ENCODE measurements around the gene MMP24.
"Not testable (repeated sequence)": the region's sequence is repeated elsewhere in the genome, so short reads cannot be mapped to it uniquely, and the experiment has no call there.

MMP24 gene

DNA sequence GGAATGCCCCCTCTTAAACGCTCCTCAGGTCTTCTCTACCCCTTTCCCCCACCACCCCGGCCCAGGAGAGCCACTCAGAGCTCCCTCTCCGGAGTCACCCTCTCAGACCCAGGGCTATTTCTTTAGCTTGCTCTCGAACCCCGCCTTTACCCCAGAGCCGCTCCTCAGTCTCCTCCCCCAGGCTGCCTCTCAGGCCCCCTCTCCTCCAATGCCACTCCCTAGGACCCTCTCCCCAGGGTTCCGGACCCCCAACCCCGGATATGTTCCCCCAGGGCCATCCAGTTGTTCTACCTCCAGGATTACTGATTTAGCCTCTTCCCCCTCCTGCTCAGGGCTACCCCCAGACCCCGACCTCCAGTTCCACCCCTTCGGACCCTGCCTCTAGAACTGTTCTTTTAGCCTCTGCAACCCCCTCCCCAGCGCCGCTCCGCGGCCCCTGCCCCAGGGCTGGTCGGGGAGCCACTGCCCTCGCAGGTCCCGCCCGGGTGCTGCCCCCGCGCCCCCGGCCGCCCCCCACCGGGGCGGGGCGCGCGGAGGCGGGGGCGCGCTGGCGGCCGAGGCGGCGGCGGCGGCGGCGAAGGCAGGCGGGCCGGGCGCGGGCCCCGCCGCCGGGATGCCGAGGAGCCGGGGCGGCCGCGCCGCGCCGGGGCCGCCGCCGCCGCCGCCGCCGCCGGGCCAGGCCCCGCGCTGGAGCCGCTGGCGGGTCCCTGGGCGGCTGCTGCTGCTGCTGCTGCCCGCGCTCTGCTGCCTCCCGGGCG is at the start of gene MMP24:
Gene MMP24, plus strand, starts transcription at position 565 of the 758 bp plus-strand sequence. Its CDS starts 49 bp downstream, at position 614.
- peak; percentile 16 for DNase-seq

DNA sequence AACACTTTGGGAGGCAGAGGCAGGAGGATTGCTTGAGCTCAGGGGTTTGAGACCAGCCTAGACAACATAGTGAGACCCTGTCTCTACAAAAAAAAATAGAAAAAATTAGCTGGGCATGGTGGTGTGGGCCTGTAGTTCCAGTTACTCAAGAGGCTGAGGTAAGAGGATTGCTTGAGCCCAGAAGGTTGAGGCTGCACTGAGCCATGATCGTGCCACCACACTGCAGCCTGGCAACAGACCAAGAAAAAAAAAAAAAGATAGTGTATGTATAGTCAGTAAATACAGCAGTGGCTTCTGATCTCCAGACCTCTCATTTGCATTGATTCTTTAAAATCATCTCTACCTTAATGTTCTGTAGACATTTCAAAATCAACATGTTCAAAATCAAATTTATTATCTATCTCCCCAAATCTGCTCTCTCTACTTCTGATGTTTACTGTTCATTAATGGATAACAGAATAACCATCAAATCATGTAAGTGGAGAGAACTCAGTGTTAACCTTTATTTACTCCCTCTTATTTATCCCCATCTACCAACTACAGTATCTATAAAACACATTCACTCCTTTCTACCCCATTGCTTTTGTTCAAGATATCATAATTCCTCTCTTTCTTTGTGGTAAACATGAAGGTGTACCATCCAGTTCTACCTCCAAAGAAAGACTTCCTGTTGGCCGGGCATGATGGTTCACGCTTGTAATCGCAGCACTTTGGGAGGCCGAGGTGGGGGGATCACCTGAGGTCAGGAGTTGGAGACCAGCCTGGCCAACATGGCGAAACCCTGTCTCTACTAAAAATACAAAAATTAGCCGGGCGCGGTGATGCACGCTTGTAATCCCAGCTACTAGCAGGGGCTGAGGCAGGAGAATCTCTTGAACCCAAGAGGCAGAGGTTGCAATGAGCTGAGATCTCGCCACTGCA is 46.9 kb upstream of the MMP24 start:
- no peak for DNase-seq

DNA sequence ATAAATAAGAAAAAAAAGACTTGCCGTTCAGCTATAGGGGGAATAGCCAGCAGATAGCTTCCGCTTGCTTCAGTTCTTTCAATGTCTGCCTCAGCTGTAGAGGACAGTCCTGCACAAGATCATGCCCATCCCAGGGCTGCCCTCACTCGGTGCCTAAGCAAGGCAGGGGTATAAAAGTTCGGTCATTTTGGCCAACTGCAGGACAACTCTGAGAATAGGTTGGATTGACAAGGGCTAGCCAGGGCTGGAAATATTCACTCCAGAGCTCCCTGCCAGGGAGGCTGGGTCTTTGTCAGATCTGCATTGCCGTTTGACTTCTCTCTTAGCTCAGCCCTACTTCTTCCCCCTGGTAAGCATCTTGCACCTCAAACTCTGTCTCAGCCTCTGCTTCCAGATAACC is 46.2 kb upstream of the MMP24 start:
- no peak for DNase-seq

DNA sequence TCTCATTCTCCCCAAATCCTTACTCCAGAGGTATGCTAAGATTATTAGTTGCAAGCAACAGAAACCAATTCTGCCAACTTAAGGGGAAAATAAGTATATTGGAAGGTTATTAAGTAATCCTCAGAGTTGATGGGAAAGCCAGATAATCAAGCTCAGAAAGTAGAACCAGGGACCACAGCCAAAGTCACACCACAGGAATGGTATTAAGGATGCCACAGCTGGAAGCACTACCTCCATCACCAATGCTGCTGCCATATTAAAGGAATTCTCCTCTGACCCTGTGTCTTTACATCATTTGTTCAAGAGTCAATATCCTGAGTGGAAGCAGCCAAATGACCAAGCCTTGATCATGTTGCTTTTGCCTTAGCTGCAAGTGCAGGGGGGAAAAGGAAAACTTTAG is 44.8 kb upstream of the MMP24 start:
- no peak for DNase-seq

DNA sequence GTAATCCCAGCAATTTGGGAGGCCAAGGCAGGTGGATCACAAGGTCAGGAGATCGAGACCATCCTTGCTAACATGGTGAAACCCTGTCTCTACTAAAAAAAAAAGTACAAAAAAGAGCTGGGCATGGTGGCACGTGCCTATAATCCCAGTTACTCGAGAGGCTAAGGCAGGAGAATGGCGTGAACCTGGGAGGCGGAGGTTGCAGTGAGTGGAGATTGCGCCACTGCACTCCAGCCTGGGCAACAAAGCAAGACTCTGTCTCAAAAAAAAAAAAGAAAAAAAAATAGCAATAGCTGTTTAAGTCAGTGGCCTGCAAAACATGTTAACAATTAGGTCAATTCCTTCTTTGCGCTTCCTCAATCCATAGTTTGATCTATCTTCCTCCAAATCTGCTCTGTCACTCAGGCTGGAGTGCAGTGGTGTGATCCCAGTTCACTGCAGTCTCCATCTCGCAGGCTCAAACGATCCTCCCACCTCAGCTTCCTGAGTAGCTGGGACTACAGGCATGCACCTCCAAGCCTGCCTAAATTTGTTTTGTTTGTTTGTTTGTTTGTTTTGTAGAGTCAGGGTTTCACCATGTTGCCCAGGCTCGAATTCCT is 39.7 kb upstream of the MMP24 start:
- DNase-seq = not testable (repeated sequence)

DNA sequence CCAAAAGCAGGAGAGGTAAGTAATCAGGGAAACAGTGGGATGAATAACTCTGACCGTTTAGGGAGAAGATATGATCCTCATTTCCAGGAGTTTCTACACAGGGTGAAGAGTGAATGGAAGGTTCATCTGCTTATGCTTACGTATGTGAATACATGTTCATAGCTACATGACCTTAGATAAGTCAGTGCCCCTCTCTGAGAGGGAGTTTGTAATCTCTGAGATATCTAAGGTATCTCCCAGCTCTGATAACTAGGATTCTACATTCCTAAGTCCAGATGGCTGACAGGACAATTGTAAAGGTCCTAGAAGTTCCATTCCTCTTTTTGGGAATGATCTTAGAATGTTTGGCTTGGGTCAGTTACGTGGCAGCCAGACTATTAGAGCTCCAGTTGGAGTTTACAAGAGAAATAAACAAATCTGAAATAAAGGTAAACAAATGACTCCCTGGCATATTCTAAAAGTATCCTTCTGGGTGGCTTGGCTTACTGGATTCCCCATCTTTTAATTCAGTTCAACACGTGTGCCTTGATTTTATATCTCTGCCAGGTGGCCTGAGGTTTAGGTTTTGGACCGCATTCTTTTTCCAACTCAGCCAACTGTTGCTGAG is 38.8 kb upstream of the MMP24 start:
- no peak for DNase-seq

DNA sequence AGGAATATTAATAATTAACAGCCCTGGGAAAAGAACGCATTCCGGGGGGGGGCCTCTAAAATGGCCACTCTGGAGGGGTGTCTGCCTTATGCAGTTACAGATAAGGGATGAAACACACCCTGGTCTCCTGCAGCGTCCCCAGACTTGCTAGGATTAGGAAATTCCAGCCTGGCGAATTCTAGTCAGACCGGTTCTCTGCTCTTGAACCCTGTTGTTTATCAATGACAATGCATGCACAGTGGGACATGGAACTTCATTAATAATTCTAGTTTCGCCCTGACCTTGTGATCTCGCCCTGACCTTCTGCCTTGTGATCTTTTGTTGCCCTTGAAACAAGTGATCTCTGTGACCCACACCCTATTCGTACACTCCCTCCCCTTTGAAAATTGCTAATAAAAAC is 37.3 kb upstream of the MMP24 start:
- DNase-seq = not testable (repeated sequence)

DNA sequence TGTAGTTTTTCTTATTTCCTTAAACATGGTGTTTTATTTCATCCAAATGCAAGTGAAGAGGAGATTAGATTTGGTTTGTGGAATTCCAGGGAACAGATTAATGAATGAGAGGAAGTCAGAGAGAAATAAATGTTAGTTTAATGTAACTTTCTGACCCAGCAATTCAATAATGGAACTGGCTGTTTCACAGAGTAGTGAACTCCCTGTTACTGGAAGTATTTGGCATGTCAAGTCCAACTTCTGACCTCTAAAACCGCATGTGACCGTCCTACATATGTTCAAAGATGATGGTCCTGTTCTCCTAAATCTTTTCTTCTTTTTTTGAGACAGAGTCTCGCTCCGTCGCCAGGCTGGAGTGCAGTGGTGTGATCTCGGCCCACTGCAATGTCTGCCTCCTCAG is 35.9 kb upstream of the MMP24 start:
- DNase-seq = no peak

DNA sequence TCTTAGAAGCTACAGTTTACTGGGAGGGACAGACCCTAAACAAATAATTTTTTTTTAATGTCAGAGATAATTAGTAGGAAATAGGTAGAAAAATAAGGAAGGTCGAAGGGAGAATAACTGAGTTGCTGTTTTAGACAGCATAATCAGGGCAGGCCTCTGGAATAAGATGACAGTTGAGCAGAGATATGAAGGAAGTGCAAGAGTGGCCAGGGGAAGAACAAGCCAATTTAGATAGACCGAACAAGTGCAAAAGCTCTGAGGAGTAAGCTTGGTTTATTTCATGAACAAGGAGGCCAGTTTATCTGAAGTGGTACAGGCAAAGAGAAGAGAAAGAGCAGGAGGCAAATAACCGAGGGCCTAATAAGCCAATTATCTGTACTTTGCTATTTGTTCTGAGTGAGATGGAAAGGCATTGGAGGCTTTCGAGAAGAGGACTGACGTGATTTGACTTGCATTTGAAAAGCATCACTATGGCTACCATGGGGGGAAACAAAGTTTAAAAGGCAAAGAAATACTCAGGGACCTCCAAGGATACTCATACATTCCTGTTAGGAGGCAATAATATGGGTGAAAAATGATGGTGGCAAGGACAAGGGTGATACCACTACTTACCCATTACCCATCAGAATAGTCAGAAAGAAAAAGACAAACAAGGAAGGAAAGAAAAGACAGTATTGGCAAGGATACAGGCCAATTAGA is 34.9 kb upstream of the MMP24 start:
- peak; percentile 8 for DNase-seq

DNA sequence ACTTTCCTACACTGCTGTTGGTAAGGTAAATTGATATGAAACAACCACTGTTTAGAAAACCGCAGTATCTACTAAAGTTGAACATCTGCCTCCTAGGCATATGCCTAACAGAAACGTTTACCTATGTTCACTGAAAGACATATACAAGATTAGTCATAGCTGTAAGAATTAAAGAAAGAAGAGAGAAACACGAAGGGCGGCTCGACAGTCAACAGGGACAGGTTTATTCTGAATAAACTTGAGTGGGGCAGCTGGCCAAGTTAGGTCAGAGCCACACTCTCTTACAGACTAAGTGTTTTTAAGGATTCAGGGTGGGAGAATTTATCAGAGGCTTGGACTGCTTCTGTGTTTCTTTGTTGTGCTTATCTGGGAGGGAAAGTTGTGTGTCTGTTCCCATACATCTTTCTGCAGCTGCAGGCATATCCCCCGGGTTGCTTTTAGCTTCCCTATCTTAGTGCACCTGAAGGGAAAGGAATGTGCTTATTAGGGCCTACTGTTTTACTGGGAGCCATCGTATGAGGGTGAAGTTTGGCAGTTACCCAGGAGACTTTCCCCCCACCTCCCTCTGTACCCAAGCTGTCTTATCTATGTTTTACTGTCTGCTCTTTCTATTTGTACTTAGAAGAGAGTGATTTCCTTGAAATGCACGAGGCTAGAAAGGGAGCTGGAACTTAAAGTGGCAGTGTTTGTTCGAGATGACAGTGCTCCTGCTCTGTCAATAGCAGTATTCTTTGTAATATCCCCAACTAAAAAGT is 34.2 kb upstream of the MMP24 start:
- DNase-seq = no peak

DNA sequence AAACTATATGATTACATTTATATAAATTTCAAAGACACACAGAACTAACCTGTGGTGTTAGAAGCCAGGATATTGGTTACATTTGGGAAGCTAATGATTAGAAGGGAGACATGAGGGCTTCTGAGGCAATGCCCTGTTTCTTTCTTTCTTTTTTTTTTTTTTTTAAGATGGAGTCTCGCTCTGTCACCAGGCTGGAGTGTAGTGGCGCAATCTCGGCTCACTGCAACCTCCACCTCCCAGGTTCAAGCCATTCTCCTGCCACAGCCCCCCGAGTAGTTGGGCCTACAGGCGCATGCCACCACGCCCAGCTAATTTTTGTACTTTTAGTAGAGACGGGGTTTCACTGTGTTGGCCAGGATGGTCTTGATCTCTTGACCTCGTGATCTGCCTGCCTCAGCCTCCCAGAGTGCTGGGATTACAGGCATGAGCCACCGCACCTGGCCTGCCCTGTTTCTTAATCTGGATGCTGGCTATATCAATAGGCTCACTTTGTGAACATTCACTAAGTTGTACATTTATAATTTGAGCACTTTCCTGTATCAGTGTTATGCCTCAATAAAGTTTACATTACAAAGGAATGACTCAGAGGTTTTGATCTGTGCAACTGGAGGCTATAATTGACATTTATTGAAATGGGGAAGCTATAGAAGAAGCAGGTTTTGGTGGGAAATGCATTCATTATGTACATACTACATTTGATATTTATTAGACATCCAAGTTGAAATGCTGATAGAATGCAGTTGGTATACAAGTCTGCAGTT is 33.3 kb upstream of the MMP24 start:
- not testable (repeated sequence) for DNase-seq

DNA sequence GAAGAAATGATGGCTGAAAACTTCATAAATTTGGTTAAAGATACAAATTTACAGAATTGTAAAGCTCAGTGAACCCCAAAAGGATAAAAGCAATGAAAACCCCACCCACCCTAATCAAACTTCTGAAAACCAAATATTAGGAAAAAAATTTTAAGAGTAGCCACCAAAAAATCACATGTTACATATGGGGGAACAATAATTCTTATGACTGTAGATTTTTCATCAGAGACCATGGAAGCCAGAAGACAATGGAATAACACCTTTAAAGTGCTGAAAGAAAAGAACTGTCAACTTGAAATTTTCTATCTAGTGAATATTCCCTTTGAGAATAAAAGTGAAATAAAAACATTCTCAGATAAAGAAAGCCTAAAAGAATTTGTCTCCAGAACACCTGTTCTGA is 30.2 kb upstream of the MMP24 start:
- DNase-seq = no peak

DNA sequence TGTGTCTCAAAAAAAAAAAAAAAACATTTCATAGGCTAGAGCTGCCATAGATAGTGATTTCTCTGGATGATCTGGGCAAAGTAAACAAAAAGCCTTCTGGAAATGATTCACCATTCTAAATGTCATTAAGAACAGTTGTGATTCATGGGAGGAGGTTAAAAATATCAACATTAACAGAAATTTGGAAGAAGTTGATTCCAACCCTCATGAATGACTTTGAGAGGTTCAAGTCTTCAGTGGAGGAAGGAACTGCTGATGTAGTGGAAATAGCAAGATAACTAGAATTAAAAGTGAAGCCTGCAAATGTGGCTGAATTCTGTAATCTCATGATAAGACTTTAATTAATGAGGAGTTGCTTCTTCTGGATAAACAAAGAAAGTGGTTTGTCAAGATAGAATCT is 26.8 kb upstream of the MMP24 start:
- DNase-seq = no peak

DNA sequence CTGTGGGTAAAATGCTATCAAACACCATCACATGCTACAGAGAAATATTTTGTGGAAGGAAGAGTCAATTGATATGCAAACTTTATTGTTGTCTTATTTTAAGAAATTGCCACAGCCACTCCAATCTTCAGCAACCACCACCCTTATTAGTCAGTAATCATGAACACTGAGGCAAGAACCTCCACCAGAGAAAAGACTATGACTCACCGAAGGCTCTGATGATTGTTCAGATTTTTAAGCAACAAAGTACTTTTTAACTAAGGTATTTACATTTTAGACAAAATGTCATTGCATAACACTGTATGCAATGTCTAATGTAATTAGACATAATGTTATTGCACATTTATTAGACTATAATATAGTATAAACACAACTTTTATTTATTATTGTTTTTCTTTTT is 26.2 kb upstream of the MMP24 start:
- no peak for DNase-seq

DNA sequence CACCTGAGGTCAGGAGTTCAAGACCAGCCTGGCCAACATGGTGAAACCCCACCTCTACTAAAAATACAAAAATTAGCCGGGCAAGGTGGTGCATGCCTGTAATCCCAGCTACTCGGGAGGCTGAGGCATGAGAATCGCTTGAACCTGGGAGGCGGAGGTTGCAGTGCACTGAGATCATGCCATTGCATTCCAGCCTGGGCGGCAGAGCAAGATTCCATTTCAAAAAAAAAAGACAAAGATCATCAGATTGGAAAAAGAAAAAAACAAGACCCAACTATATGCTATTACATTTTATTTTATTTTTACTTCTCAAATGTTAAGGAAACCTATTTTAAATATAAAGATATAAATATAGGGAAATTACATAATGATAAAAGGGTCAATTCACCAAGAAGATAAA is 25.0 kb upstream of the MMP24 start:
- DNase-seq = not testable (repeated sequence)

DNA sequence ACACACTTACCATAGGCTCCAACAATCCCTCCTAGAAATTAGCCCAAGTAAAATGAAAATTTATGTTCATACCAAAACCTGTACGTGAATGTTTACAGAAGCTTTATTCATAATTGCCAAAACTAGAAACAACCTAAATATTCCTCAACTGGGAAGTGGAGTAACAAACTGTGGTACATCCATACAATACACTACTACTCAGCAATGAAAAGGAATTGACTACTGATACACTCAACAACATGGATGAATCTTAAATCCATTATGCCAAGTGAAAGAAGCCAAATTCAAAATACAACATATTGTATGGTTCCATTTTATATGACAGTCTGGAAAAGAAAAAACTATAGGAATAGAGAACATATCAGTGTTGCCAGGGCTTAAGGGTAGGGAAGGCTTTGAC is 19.7 kb upstream of the MMP24 start:
- no peak for DNase-seq

DNA sequence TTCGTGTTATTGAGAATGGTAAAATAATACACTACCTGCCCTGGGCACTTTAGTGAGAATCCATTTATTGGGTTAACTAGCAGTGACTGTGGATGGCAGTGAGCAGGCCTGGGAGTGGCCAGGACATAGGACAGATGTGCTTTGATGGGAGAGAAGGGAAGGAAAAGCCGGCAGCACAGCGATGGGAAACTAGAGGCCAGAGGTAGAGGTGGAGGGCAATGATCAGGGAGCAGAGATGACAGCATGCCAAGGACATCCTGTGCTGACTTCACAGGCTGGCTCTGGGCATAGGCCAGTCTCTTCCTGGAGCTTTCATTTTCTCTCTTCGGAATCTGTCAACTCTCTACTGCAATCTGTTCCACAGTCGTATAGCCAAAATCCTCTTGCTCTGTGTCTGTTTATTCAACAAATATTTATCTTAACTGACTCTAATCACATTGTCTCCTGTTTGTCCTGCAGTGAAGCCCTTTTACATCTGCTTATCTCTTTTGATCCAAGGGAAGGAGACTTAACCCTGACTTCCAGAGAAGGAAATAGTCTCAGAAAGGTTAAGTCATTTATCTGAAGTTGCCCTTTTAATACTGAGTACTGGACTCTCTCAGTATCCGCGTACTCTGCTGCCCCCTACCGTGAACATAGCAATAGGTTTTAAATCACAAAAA is 18.4 kb upstream of the MMP24 start:
- DNase-seq = peak; percentile 59

DNA sequence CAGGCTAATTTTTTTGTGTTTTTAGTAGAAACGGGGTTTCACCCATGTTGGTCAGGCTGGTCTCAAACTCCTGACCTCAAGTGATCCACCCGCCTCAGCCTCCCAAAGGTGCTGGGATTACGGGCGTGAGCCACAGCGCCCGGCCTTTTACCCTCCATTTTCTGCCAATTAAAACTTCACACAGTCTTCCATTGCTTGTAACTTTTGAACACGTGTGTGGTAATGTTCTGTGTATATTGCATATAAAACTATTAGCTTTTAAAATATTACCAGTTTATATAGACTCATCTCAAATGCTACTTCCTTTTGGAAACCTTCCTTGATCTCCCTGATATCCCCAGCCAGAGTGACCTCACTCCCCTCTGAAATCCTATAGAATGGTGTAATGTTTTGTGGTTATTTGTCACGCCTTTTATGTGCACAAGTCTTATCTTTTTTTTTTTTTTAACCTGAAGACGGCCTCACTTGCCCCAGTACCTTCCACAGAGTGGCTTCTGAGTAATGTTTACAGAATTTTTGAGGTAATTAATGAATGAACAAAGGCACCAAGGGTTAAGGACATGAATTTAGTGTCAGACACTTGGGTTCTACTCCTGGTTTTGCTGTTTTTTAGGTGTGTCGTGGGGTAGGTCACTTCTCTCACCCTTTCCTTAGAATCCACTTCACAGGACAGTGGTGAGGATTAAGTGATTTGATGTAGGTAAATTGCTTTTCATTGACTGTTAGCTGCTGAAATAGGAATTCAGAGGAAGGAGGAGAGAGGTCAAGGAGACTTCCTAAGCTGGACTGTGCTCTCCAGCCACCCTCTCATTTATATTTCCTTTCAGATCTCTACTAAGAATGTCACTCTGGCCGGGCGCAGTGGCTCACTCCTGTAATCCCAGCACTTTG is 11.2 kb upstream of the MMP24 start:
- no peak for DNase-seq

DNA sequence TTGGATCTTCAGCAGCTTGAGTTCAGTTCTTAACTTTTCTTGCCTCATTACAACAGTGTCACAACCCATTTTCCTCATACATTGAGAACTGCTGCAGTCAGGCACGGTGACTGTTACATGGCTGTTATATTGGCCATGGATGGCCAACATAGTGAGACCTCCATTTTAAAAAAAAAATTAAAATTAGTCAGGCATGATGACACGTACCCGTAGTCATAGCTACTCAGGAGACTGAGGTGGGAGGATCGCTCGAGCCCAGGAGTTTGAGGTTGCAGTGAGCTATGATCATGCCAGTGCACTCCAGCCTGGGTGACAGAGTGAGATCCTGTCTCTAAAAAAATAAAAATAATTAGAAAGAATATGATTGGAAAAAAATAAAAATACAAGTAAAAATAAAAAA is 9.9 kb upstream of the MMP24 start:
- no peak for DNase-seq
